ENCODE data around the gene TSPYL6. TPM values are rescaled to one million over a fixed set of nuclear protein-coding genes. Genes with fewer than 3 reads are reported as not detected.

Gene TSPYL6
- total RNA-seq, 2 donors from 2014 or later = 0.14 TPM; not detected in 1

- no peak overlapping the region for H3K27ac ChIP-seq
- H3K36me3 ChIP-seq = no peaks in the 10 kb centered on the region
- peaks cover 0 to 6% of the 10 kb centered on the region in 2 donors for H3K4me1 ChIP-seq (ENCODE audit: control insufficient read depth in 1 of 2, low read depth in 2 of 2)
- DNase-seq (ENCODE audit: low spot score) (no peak), ATAC-seq (ENCODE audit: insufficient number of reproducible peaks, low FRiP score, low read depth) (no peak)
- H3K9me3 ChIP-seq = no peaks in the 10 kb centered on the region
- H3K4me3 ChIP-seq = no peak overlapping the region
- H3K27me3 ChIP-seq (replicated peaks; ENCODE audit: insufficient read depth) = no peaks in the 10 kb centered on the region
- TF ChIP-seq CTCF (IDR thresholded peaks at IDR 0.05) = no peak
Measured at GRCh38 chr2:54279385-54279784, 23.4 kb upstream of the TSPYL6 start.

GRCh38 chr2:54275541-54275940, 19.5 kb upstream of the TSPYL6 start:
- no peak for DNase-seq (ENCODE audit: low spot score)
- TF ChIP-seq CTCF (IDR thresholded peaks at IDR 0.05) = no peak
- H3K9me3 ChIP-seq = no peaks in the 10 kb centered on the region
- H3K27ac ChIP-seq = no peak overlapping the region
- ATAC-seq (ENCODE audit: insufficient number of reproducible peaks, low FRiP score, low read depth) = no peak
- H3K27me3 ChIP-seq (replicated peaks; ENCODE audit: insufficient read depth) = no peaks in the 10 kb centered on the region
- H3K4me1 ChIP-seq (ENCODE audit: control insufficient read depth in 1 of 2, low read depth in 2 of 2) = no peaks in the 10 kb centered on the region
- H3K4me3 ChIP-seq = no peak overlapping the region
- no peaks in the 10 kb centered on the region for H3K36me3 ChIP-seq

- Histone ChIP-seq H3K4me1 (ENCODE audit: control insufficient read depth in 1 of 2, low read depth in 2 of 2) (no peaks in the 10 kb centered on the region), H3K9me3 (no peaks in the 10 kb centered on the region), H3K36me3 (no peaks in the 10 kb centered on the region), H3K27ac (no peak overlapping the region), H3K27me3 (replicated peaks; ENCODE audit: insufficient read depth) (no peaks in the 10 kb centered on the region), H3K4me3 (no peak overlapping the region)
- DNase-seq (ENCODE audit: low spot score) (no peak), ATAC-seq (ENCODE audit: insufficient number of reproducible peaks, low FRiP score, low read depth) (no peak)
- no peak for TF ChIP-seq CTCF (IDR thresholded peaks at IDR 0.05)
Measured at GRCh38 chr2:54274781-54275242, 18.8 kb upstream of the TSPYL6 start.

- H3K36me3 ChIP-seq = no peaks in the 10 kb centered on the region
- H3K4me3 ChIP-seq = no peak overlapping the region
- H3K27me3 ChIP-seq (replicated peaks; ENCODE audit: insufficient read depth) = no peaks in the 10 kb centered on the region
- H3K9me3 ChIP-seq = no peaks in the 10 kb centered on the region
- no peak for TF ChIP-seq CTCF (IDR thresholded peaks at IDR 0.05)
- ATAC-seq (ENCODE audit: insufficient number of reproducible peaks, low FRiP score, low read depth) = no peak
- no peak for DNase-seq (ENCODE audit: low spot score)
- no peaks in the 10 kb centered on the region for H3K4me1 ChIP-seq (ENCODE audit: control insufficient read depth in 1 of 2, low read depth in 2 of 2)
- no peak overlapping the region for H3K27ac ChIP-seq
Measured at GRCh38 chr2:54271843-54272627, 16.0 kb upstream of the TSPYL6 start.

GRCh38 chr2:54271189-54271588, 15.2 kb upstream of the TSPYL6 start:
- no peak overlapping the region for H3K4me3 ChIP-seq
- no peaks in the 10 kb centered on the region for H3K36me3 ChIP-seq
- DNase-seq (ENCODE audit: low spot score) (no peak), ATAC-seq (ENCODE audit: insufficient number of reproducible peaks, low FRiP score, low read depth) (no peak)
- no peak overlapping the region for H3K27ac ChIP-seq
- no peaks in the 10 kb centered on the region for H3K9me3 ChIP-seq
- H3K4me1 ChIP-seq (ENCODE audit: control insufficient read depth in 1 of 2, low read depth in 2 of 2) = no peaks in the 10 kb centered on the region
- no peak for TF ChIP-seq CTCF (IDR thresholded peaks at IDR 0.05)
- no peaks in the 10 kb centered on the region for H3K27me3 ChIP-seq (replicated peaks; ENCODE audit: insufficient read depth)
